IMR-90 (cell line): ENCODE measurements around the gene OR5AC2. TPM values are rescaled to one million over a fixed set of nuclear protein-coding genes. Genes with fewer than 3 reads are reported as not detected.

Experiments used
- ATAC-seq: fragments of 200-7000 bp; cut with Tn5 transposase; 2 replicates; pipeline ENCODE4 v1.9.1; 2020; ENCODE audit warnings: low read depth, mild to moderate bottlenecking, moderate library complexity
- BruUV-seq: library from RNA; stranded (reverse); fragments of 400-500 nt; replicated peaks from 2 replicates; lab custom pipeline; 2021; lab: Mats Ljungman, UMichigan
- CTCF ChIA-PET: fragments of 300-600 bp; formaldehyde crosslinking; extraction: SDS; loops from one replicate; lab custom pipeline; 2021; ENCODE audit warnings: antibody characterized with exemption; lab: Yijun Ruan, JAX
- POLR2A ChIA-PET: fragments of 300-600 bp; sonication (Branson Sonifier 250); formaldehyde crosslinking; loops from one replicate; lab custom pipeline; 2022; ENCODE audit warnings: antibody characterized with exemption; ENCODE audit not compliant: unreplicated experiment; lab: Charles Lee
- DNase-seq: peaks from one replicate; pipeline ENCODE4 v3.0.0; 2013
- H2AFZ ChIP-seq: replicated peaks from 2 replicates; pipeline ENCODE3; 2013; ENCODE audit warnings: low read length, mild to moderate bottlenecking; ENCODE audit not compliant: poor library complexity
- H2AK5ac ChIP-seq: 2 replicates; pipeline ENCODE4 v1.6.1; 2013; ENCODE audit warnings: low read depth, low read length, inconsistent platforms
- H2AK9ac ChIP-seq: replicated peaks from 2 replicates; pipeline ENCODE3; 2013; ENCODE audit warnings: mild to moderate bottlenecking, low read depth, low read length, moderate library complexity; ENCODE audit not compliant: poor library complexity
- H2BK120ac ChIP-seq: 2 replicates; pipeline ENCODE4 v1.6.1; 2013; ENCODE audit warnings: low read depth, low read length, inconsistent platforms
- H2BK15ac ChIP-seq: 3 replicates; pipeline ENCODE4 v1.6.1; 2013; ENCODE audit warnings: low read depth, low read length, inconsistent platforms
- H2BK20ac ChIP-seq: 2 replicates; pipeline ENCODE4 v1.6.1; 2013; ENCODE audit warnings: low read depth, mild to moderate bottlenecking, inconsistent platforms, low read length, moderate library complexity
- H2BK5ac ChIP-seq: 2 replicates; pipeline ENCODE4 v1.6.1; 2013; ENCODE audit warnings: mild to moderate bottlenecking, low read depth, low read length, inconsistent platforms; ENCODE audit not compliant: poor library complexity, severe bottlenecking
- H3K14ac ChIP-seq: replicated peaks from 2 replicates; pipeline ENCODE4 v1.6.1; 2013; ENCODE audit warnings: low read depth, low read length, inconsistent platforms
- H3K18ac ChIP-seq: 2 replicates; pipeline ENCODE4 v1.6.1; 2013; ENCODE audit warnings: low read depth, low read length, control low read depth
- H3K23ac ChIP-seq: 2 replicates; pipeline ENCODE4 v1.6.1; 2013; ENCODE audit warnings: low read depth, low read length, inconsistent platforms
- H3K27ac ChIP-seq: 2 replicates; pipeline ENCODE4 v1.5.1; 2013; ENCODE audit warnings: mild to moderate bottlenecking, control low read depth, low read length; ENCODE audit not compliant: insufficient read depth
- H3K27me3 ChIP-seq: 2 replicates; pipeline ENCODE4 v1.6.1; 2013; ENCODE audit warnings: low read length; ENCODE audit not compliant: control insufficient read depth, insufficient read depth
- H3K36me3 ChIP-seq: 2 replicates; pipeline ENCODE4 v1.6.1; 2013; ENCODE audit warnings: low read length, mixed read lengths; ENCODE audit not compliant: control insufficient read depth, insufficient read depth
- H3K4ac ChIP-seq: 2 replicates; pipeline ENCODE4 v1.6.1; 2013; ENCODE audit warnings: low read depth, low read length, inconsistent platforms
- H3K4me1 ChIP-seq: 2 replicates; pipeline ENCODE4 v1.6.1; 2013; ENCODE audit warnings: low read length, mixed read lengths; ENCODE audit not compliant: control insufficient read depth, insufficient read depth
- H3K4me2 ChIP-seq: 2 replicates; pipeline ENCODE4 v1.6.1; 2013; ENCODE audit warnings: low read depth, mild to moderate bottlenecking, control low read depth, low read length, moderate library complexity
- H3K4me3 ChIP-seq: 2 replicates; pipeline ENCODE4 v1.5.1; 2013; ENCODE audit warnings: low read depth, mild to moderate bottlenecking, control low read depth, low read length, moderate library complexity; ENCODE audit not compliant: insufficient read depth
- H3K56ac ChIP-seq: 2 replicates; pipeline ENCODE4 v1.6.1; 2013; ENCODE audit warnings: low read length, inconsistent platforms; ENCODE audit not compliant: insufficient read depth; ENCODE audit errors: extremely low read depth
- H3K79me1 ChIP-seq, 2 experiments: 2 replicates each; pipeline ENCODE4 v1.6.1; 2013; ENCODE audit warnings: low read length in 2 of 2, inconsistent platforms in 1 of 2, low read depth in 1 of 2
- H3K9ac ChIP-seq: 2 replicates; pipeline ENCODE4 v1.6.1; 2013; ENCODE audit warnings: low read depth, low read length, control low read depth
- H3K9me1 ChIP-seq: 2 replicates; pipeline ENCODE4 v1.6.1; 2013; ENCODE audit warnings: low read length, inconsistent platforms; ENCODE audit not compliant: insufficient read depth
- H3K9me3 ChIP-seq: 2 replicates; pipeline ENCODE4 v1.6.1; 2013; ENCODE audit warnings: low read length; ENCODE audit not compliant: control insufficient read depth, insufficient read depth
- H4K20me1 ChIP-seq: 2 replicates; pipeline ENCODE4 v1.6.1; 2013; ENCODE audit warnings: low read length, inconsistent platforms; ENCODE audit not compliant: insufficient read depth
- H4K5ac ChIP-seq: 2 replicates; pipeline ENCODE4 v1.6.1; 2013; ENCODE audit warnings: mild to moderate bottlenecking, low read depth, low read length, control low read depth
- H4K8ac ChIP-seq, 2 experiments: 2 replicates each; pipeline ENCODE4 v1.6.1; 2013; ENCODE audit warnings: low read depth in 2 of 2, low read length in 2 of 2, control low read depth in 1 of 2, inconsistent platforms in 1 of 2
- H4K91ac ChIP-seq: 2 replicates; pipeline ENCODE4 v1.6.1; 2013; ENCODE audit warnings: low read depth, low read length, inconsistent platforms; ENCODE audit not compliant: insufficient read depth
- BHLHE40 ChIP-seq: fragments of 150-350 bp; IDR thresholded peaks from 2 replicates; pipeline ENCODE4 v1.6.1; 2016; ENCODE audit warnings: mild to moderate bottlenecking, low read depth, low read length
- FOS ChIP-seq: fragments of 150-350 bp; IDR thresholded peaks from 2 replicates; pipeline ENCODE4 v1.6.1; 2016; ENCODE audit warnings: low read depth, low read length
- MAFK ChIP-seq: IDR thresholded peaks from 2 replicates; pipeline ENCODE4 v1.6.1; 2012; ENCODE audit warnings: low read depth, low read length, improper control_type of control experiment
- MXI1 ChIP-seq: IDR thresholded peaks from 2 replicates; pipeline ENCODE4 v1.6.1; 2012; ENCODE audit warnings: low read depth, mild to moderate bottlenecking, low read length, moderate library complexity, borderline replicate concordance
- NFE2L2 ChIP-seq: fragments of 150-350 bp; IDR thresholded peaks from 2 replicates; pipeline ENCODE4 v1.6.1; 2016; ENCODE audit warnings: low read depth, mild to moderate bottlenecking, low read length
- RCOR1 ChIP-seq: IDR thresholded peaks from 2 replicates; pipeline ENCODE4 v1.6.1; 2012; ENCODE audit warnings: mild to moderate bottlenecking, low read length, improper control_type of control experiment; ENCODE audit not compliant: insufficient replicate concordance
- RFX5 ChIP-seq: IDR thresholded peaks from 2 replicates; pipeline ENCODE4 v1.8.0; 2012; ENCODE audit warnings: low read depth, mild to moderate bottlenecking, low read length, moderate library complexity
- SMC3 ChIP-seq: fragments of 150-350 bp; IDR thresholded peaks from 2 replicates; pipeline ENCODE4 v1.6.1; 2016; ENCODE audit warnings: low read depth, mild to moderate bottlenecking, antibody characterized with exemption, low read length, moderate library complexity
- WGBS, 2 experiments: methylation state at CpG; one replicate each; pipeline versions ENCODE4 v1.1.5 to v1.1.7; 2013; ENCODE audit warnings: missing lambda C conversion rate in 2 of 2; ENCODE audit not compliant: insufficient read length in 1 of 2; ENCODE audit errors: extremely low coverage in 2 of 2; 5-methylcytosine and 5-hydroxymethylcytosine counted together
- dilution Hi-C: fragments of 300-500 bp; cut with HindIII; formaldehyde crosslinking; loops from one replicate; pipeline ENCODE4 v1.14.3; 2018; ENCODE audit warnings: low sequenced_read_pairs; ENCODE audit not compliant: unreplicated experiment
- in situ Hi-C: fragments of 300-500 bp; cut with MboI; formaldehyde crosslinking; loops from 3 replicates; pipeline ENCODE4 v1.14.3; 2019; ENCODE audit warnings: low sequenced_read_pairs, inconsistent platforms, mixed read lengths
- intact Hi-C: fragments of 100-400 bp; cut with micrococcal nuclease; formaldehyde crosslinking; loops from 2 replicates; pipeline ENCODE4 v1.10.0; 2022
- polyA plus RNA-seq, 3 experiments: library from polyadenylated mRNA; depleted of rRNA; stranded (reverse); fragments of >200 nt; gene quantifications; 2 replicates each; pipeline ENCODE4 v1.2.3, GENCODE V29; 2012; ENCODE audit warnings: low replicate concordance in 1 of 3
- total RNA-seq: library from RNA; depleted of rRNA; stranded (reverse); fragments of >200 nt; gene quantifications from 2 replicates; pipeline ENCODE4 v1.2.3, GENCODE V29; 2012
- TF ChIP-seq, protein P1 (sequence below): conservative IDR thresholded peaks from 2 replicates; pipeline ENCODE4 v1.5.1; 2012; ENCODE audit warnings: mild to moderate bottlenecking, low read depth, low read length, improper control_type of control experiment
- TF ChIP-seq, protein P2 (sequence below): fragments of 150-350 bp; IDR thresholded peaks from 2 replicates; pipeline ENCODE4 v1.6.1; 2017; ENCODE audit warnings: mild to moderate bottlenecking, antibody characterized with exemption, low read length, low read depth
- TF ChIP-seq, protein P3 (sequence below): fragments of 150-350 bp; IDR thresholded peaks from 2 replicates; pipeline ENCODE4 v1.6.1; 2016; ENCODE audit warnings: low read depth, mild to moderate bottlenecking, low read length, moderate library complexity, borderline replicate concordance

Gene OR5AC2
- total and polyA plus RNA-seq, 2 of the 4 experiments (the other 2 are of a cell fraction) = not detected

DNA sequence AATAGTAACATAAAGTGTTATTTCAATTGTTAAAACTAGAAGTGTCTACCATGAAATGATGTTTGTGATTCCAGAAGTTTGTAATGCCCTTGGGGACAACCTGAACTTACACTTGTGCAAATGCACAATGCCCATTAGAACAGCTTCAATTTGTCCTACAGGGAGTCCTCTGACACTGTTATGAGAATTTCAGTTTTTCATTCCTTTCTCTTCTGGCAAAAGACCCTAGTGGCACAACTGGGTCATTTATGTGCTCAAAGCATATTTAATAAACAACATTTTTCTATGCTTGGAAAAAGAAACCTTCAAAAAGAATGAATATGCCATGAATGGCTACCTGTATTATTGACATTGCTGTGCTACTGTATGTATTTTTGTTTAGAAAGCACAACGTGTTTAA lies 43.4 kb downstream of the OR5AC2 start, which contains the start of gene OR5H1:
OR5H1 (plus strand) TSS at position 301 of the 400 bp plus-strand sequence. CDS start 1,977 bp downstream, outside the sequence.
- Histone ChIP-seq H3K18ac (no peak within 1 kb of the TSS), H2BK5ac (no peak within 1 kb of the TSS), H3K27me3 (no peaks in the 10 kb centered on the region), H3K27ac (no peak within 1 kb of the TSS), H3K56ac (no peak within 1 kb of the TSS), H3K9me1 (no peaks in the 10 kb centered on the region), H4K91ac (no peak within 1 kb of the TSS), H2AFZ (no peak within 1 kb of the TSS), H3K9me3 (no peaks in the 10 kb centered on the region), H2BK120ac (no peak within 1 kb of the TSS), H2BK15ac (no peak within 1 kb of the TSS), H3K4me1 (no peaks in the 10 kb centered on the region), H3K4ac (no peak within 1 kb of the TSS), H3K23ac (no peak within 1 kb of the TSS), H4K5ac (no peak within 1 kb of the TSS), H4K8ac (no peak within 1 kb of the TSS), H3K4me2 (no peak within 1 kb of the TSS), H2AK5ac (no peak within 1 kb of the TSS), H2BK20ac (no peak within 1 kb of the TSS), H3K9ac (no peak within 1 kb of the TSS), H2AK9ac (no peak within 1 kb of the TSS), H4K20me1 (no peaks in the 10 kb centered on the region), H3K36me3 (no peaks in the 10 kb centered on the region), H3K79me1 (no peaks in the 10 kb centered on the region), H3K14ac (no peak within 1 kb of the TSS), H3K4me3 (no peak within 1 kb of the TSS)
- ATAC-seq = no peak
- POLR2A ChIA-PET = no interaction called here
- no peak for DNase-seq
- intact Hi-C loops = no loop called here
- dilution Hi-C loops = no loop called here
- TF ChIP-seq MXI1 = no peak
- TF ChIP-seq SMC3 = no peak
- TF ChIP-seq MAFK = no peak
- no peak for TF ChIP-seq RFX5
- TF ChIP-seq, protein P1, sequence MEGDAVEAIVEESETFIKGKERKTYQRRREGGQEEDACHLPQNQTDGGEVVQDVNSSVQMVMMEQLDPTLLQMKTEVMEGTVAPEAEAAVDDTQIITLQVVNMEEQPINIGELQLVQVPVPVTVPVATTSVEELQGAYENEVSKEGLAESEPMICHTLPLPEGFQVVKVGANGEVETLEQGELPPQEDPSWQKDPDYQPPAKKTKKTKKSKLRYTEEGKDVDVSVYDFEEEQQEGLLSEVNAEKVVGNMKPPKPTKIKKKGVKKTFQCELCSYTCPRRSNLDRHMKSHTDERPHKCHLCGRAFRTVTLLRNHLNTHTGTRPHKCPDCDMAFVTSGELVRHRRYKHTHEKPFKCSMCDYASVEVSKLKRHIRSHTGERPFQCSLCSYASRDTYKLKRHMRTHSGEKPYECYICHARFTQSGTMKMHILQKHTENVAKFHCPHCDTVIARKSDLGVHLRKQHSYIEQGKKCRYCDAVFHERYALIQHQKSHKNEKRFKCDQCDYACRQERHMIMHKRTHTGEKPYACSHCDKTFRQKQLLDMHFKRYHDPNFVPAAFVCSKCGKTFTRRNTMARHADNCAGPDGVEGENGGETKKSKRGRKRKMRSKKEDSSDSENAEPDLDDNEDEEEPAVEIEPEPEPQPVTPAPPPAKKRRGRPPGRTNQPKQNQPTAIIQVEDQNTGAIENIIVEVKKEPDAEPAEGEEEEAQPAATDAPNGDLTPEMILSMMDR = no peak
- TF ChIP-seq RCOR1 = no peak
- no peak for TF ChIP-seq BHLHE40
- TF ChIP-seq, protein P2, sequence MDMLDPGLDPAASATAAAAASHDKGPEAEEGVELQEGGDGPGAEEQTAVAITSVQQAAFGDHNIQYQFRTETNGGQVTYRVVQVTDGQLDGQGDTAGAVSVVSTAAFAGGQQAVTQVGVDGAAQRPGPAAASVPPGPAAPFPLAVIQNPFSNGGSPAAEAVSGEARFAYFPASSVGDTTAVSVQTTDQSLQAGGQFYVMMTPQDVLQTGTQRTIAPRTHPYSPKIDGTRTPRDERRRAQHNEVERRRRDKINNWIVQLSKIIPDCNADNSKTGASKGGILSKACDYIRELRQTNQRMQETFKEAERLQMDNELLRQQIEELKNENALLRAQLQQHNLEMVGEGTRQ = no peak
- TF ChIP-seq, protein P3, sequence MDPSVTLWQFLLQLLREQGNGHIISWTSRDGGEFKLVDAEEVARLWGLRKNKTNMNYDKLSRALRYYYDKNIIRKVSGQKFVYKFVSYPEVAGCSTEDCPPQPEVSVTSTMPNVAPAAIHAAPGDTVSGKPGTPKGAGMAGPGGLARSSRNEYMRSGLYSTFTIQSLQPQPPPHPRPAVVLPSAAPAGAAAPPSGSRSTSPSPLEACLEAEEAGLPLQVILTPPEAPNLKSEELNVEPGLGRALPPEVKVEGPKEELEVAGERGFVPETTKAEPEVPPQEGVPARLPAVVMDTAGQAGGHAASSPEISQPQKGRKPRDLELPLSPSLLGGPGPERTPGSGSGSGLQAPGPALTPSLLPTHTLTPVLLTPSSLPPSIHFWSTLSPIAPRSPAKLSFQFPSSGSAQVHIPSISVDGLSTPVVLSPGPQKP = no peak
- TF ChIP-seq FOS = no peak
- no peak for TF ChIP-seq NFE2L2
- CTCF ChIA-PET = no interaction called here
- in situ Hi-C loops = no loop called here
- WGBS, 2 experiments = no CpG with 5 or more reads among the region's 1 CpG
- no TSS peak for BruUV-seq
